Fibroblast of villous mesenchyme (primary cell): ENCODE data around the gene IREB2. TPM values are rescaled to one million over a fixed set of nuclear protein-coding genes. Genes with fewer than 3 reads are reported as not detected.

Experiments
- DNase-seq: peaks from one replicate; pipeline ENCODE4 v3.0.0-alpha.2; 2010; ENCODE audit warnings: low read depth
- H3K4me3 ChIP-seq: 2 replicates; pipeline ENCODE4 v1.5.1; 2011; ENCODE audit warnings: low read depth, mild to moderate bottlenecking, low read length
- CTCF ChIP-seq: IDR thresholded peaks from 2 replicates; pipeline ENCODE4 v1.5.1; 2012; ENCODE audit warnings: low read depth, mild to moderate bottlenecking, low read length; ENCODE audit not compliant: insufficient read depth
- total RNA-seq: library from RNA; depleted of rRNA; stranded (reverse); fragments of >200 nt; gene quantifications from 2 replicates; pipeline ENCODE4 v1.2.3, GENCODE V29; 2012

The IREB2 gene
- total RNA-seq, 1 donor = 38.9 TPM

- H3K4me3 ChIP-seq = no peak overlapping the region
- DNase-seq = no peak
- no peak for TF ChIP-seq CTCF
Measured at GRCh38 chr15:78481917-78482316, 43.9 kb downstream of the IREB2 start.

GRCh38 chr15:78492872-78493271, 54.9 kb downstream of the IREB2 start:
- no peak overlapping the region for H3K4me3 ChIP-seq
- DNase-seq = peak; percentile 29
- TF ChIP-seq CTCF = no peak

GRCh38 chr15:78501857-78502256, 63.8 kb downstream of the IREB2 start:
- no peak for TF ChIP-seq CTCF
- H3K4me3 ChIP-seq = no peak overlapping the region
- DNase-seq = no peak

GRCh38 chr15:78502641-78503040, 64.6 kb downstream of the IREB2 start:
- no peak overlapping the region for H3K4me3 ChIP-seq
- TF ChIP-seq CTCF = no peak
- DNase-seq = no peak

GRCh38 chr15:78506971-78507830, 69.2 kb downstream of the IREB2 start, which contains the start of gene HYKK:
TSS of gene HYKK (plus strand) at chr15:78507577. CDS start at chr15:78513089, 5,512 bp downstream.
- no peak for TF ChIP-seq CTCF
- H3K4me3 ChIP-seq = peak within 1 kb of the TSS; percentile 90
- DNase-seq = peak; percentile 97

- H3K4me3 ChIP-seq = peak overlapping the region; percentile 90
- TF ChIP-seq CTCF = no peak
- no peak for DNase-seq
Measured at GRCh38 chr15:78507831-78508160, 69.8 kb downstream of the IREB2 start.
